ENCODE data around the gene OSM.
A peak's percentile ranks its signal among the peaks of the same experiment; 100 is the strongest.

DNA sequence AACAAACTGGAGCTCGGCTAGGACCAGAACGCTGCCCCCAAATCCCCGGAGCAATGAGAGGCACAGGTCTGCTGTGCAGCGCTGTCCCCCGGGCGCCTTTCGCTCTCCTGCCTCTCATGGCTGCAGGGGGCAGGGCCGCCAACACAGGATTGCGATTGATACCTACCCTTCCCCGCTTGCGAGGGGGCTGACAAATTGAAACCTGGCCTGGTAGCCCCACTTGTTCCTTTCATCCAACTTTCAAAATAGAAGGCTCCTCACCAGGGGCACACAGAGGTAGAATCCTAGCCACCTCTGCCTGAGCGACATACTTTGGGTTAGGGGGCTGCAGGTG lies 23.3 kb upstream of the OSM start:
- TF ChIP-seq, protein P1, sequence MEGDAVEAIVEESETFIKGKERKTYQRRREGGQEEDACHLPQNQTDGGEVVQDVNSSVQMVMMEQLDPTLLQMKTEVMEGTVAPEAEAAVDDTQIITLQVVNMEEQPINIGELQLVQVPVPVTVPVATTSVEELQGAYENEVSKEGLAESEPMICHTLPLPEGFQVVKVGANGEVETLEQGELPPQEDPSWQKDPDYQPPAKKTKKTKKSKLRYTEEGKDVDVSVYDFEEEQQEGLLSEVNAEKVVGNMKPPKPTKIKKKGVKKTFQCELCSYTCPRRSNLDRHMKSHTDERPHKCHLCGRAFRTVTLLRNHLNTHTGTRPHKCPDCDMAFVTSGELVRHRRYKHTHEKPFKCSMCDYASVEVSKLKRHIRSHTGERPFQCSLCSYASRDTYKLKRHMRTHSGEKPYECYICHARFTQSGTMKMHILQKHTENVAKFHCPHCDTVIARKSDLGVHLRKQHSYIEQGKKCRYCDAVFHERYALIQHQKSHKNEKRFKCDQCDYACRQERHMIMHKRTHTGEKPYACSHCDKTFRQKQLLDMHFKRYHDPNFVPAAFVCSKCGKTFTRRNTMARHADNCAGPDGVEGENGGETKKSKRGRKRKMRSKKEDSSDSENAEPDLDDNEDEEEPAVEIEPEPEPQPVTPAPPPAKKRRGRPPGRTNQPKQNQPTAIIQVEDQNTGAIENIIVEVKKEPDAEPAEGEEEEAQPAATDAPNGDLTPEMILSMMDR (IDR thresholded peaks at IDR 0.05), result peak in 1 of 4 experiments; percentile 13
- no peak for TF ChIP-seq POLR2A (IDR thresholded peaks at IDR 0.05)
- no peak for TF ChIP-seq POLR2AphosphoS5 (IDR thresholded peaks at IDR 0.05)
